C1 segment of cervical spinal cord (tissue), 14 donors: ENCODE results near the gene MRTFA.
"Not testable (repeated sequence)": the region's sequence is repeated elsewhere in the genome, so short reads cannot be mapped to it uniquely, and the experiment has no call there.

Source experiments
- DNase-seq, 14 donors: peaks; one replicate each; lab custom pipeline; 2025; lab: John Stamatoyannopoulos, UW

MRTFA gene

GRCh38 chr22:40557972-40558371 is 78.5 kb downstream of the MRTFA start:
- no peak for DNase-seq

GRCh38 chr22:40556641-40557040 is 79.9 kb downstream of the MRTFA start:
- DNase-seq = no peak

GRCh38 chr22:40554023-40554422 is 82.5 kb downstream of the MRTFA start:
- DNase-seq = not testable (repeated sequence)

- no peak for DNase-seq
These were observed 83.4 kb downstream of the MRTFA start for GRCh38 chr22:40553014-40553554.

- no peak for DNase-seq
These were observed 84.4 kb downstream of the MRTFA start for GRCh38 chr22:40552070-40552469.

- DNase-seq = no peak
These were observed 88.8 kb downstream of the MRTFA start for GRCh38 chr22:40547729-40548143.

- no peak for DNase-seq
These were observed 91.8 kb downstream of the MRTFA start for GRCh38 chr22:40544758-40545157.

- DNase-seq = no peak
These were observed 93.5 kb downstream of the MRTFA start for GRCh38 chr22:40542821-40543540.

- no peak for DNase-seq
These were observed 95.2 kb downstream of the MRTFA start for GRCh38 chr22:40541300-40541699.

- no peak for DNase-seq
These were observed 96.3 kb downstream of the MRTFA start for GRCh38 chr22:40540265-40540664.

GRCh38 chr22:40536149-40536548 is 100.4 kb downstream of the MRTFA start:
- DNase-seq = not testable (repeated sequence)

GRCh38 chr22:40535642-40536041 is 100.9 kb downstream of the MRTFA start:
- DNase-seq = no peak

- DNase-seq = no peak
These were observed 101.4 kb downstream of the MRTFA start for GRCh38 chr22:40535189-40535512.

- no peak for DNase-seq
These were observed 101.9 kb downstream of the MRTFA start for GRCh38 chr22:40534379-40535188.

GRCh38 chr22:40533712-40534378 is 102.7 kb downstream of the MRTFA start:
- DNase-seq = peak in 1 of 14 donors; percentile 7

GRCh38 chr22:40531951-40532900 is 104.3 kb downstream of the MRTFA start:
- peak in 1 of 14 donors; percentile 12 for DNase-seq

GRCh38 chr22:40530391-40530790 is 106.1 kb downstream of the MRTFA start:
- DNase-seq = not testable (repeated sequence)

- no peak for DNase-seq
These were observed 106.7 kb downstream of the MRTFA start for GRCh38 chr22:40529821-40530220.

GRCh38 chr22:40526960-40527359 is 109.6 kb downstream of the MRTFA start:
- no peak for DNase-seq

GRCh38 chr22:40525250-40525884 is 111.2 kb downstream of the MRTFA start:
- peak in 3 of 14 donors; percentile 2 to 5 (median 5) for DNase-seq
